Forelimb muscle (tissue), 1 donor: ENCODE data around the gene LPIN2. TPM values are rescaled to one million over a fixed set of nuclear protein-coding genes. Genes with fewer than 3 reads are reported as not detected.

Experiments used
- polyA plus RNA-seq: library from polyadenylated mRNA; unstranded; fragments of 120-200 nt; gene quantifications from one replicate; pipeline ENCODE4 v1.2.1, GENCODE V29; 2013; ENCODE audit not compliant: insufficient read length

LPIN2 gene
- polyA plus RNA-seq, 1 donor = 10.3 TPM

Other genes with a start within 250 kb of the LPIN2 start
- gene EMILIN2, start 166.1 kb downstream of the LPIN2 start, polyA plus RNA-seq = 22.4 TPM
- 731 TPM for gene MYOM1, start 206.8 kb upstream of the LPIN2 start, polyA plus RNA-seq
- gene MYL12A, start 234.7 kb upstream of the LPIN2 start, polyA plus RNA-seq = 559 TPM
- 214 TPM for gene MYL12B, start 249.0 kb upstream of the LPIN2 start, polyA plus RNA-seq